Activated CD8-positive, alpha-beta memory T cell treated with anti-CD3 and anti-CD28 coated beads for 24 hours (primary cell): ENCODE measurements around the gene OGFOD2.
A peak's percentile ranks its signal among the peaks of the same experiment; 100 is the strongest.

Source experiments
- DNase-seq: peaks from one replicate; pipeline ENCODE4 v3.0.0-alpha.2; 2020

The OGFOD2 gene

DNA sequence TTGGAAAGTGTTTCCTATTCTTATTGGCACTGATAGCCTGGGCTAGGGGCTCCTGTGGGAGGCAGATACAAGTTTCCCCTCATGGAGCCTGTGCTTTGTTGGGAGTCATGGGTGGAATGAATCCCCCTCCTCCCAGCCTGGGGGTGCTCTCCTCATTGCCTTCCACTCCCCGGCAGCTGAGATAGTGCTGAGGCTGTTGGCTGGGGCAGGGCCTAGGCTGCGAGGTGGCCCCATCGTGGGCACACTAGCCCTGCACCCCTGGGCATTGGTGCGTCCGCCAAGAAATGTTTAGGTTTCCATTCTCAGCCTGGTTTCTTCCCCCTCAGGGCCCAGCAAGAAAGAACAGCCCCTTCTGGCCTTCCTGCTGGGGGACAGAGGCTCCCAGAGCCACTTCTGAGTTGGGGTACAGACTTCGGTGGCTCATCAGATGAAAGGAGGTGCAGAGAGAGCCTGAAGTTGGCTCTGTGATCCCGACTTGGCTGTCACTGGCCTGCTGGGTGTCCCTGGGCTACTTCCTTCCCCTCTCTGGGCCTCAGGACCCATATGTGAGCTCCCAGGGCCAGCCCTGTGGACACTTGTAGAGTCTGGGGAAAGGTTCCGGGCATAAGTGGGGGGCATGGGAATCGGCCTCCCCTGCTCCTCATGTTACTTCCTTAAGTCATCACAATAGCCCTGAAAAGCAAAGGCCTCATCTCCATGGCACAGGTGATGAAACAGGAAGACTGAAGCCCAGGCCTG, 2.8 kb downstream of the OGFOD2 start:
- DNase-seq: no peak

DNA sequence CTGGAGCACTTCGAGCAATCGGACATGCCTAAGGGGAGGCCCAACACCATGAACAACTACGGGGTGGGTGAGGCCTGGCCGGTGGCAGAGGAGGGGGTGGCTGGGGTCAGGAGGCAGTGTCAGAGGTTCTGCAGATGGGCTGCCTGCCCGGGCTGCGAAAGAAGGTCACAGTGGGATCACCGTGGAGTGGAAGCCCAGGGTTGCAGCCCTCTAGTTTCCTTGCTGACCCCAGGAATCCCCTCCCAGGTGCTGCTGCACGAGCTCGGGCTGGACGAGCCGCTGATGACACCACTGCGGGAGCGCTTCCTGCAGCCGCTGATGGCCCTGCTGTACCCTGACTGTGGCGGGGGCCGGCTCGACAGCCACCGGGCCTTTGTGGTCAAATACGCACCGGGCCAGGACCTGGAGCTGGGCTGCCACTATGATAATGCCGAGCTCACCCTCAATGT, 3.5 kb downstream of the OGFOD2 start:
- DNase-seq: no peak

DNA sequence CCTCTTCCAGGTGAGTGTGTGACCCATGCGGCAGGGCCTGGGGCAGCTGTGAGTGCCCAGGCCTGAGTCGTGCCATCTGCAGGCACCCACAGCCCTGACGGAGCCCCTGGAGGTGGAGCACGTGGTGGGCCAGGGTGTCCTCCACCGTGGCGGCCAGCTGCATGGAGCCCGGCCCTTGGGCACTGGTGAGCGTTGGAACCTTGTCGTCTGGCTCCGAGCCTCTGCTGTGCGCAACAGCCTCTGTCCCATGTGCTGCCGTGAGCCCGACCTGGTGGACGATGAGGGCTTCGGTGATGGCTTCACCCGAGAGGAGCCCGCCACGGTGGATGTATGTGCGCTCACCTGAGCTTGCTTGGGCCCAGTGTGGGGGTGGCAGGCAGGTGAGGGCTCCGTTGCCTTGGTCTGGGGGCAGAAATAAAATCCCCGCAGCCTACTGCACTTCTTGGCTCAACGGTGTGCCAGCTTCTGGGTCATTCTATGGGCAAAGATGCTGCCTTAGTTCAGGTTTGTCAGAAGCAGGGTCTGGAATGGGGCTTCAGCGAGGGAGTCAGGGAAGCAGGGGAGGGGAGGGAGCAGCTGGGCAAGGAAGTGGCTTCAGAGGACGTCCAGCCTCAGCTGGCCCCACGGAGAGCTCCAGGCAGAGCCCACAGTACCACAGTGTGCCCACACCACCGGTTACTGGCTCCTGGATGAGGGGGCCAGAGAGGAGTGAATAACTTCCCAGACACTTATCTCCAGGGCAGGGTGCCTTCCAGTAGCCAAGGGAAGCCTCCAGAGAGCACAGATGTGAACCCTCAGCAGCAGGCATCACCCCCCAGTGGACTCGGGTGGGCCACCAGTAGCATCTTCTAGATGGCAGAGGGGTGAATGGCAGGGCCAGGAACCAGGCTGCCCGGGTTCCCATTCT, 4.2 kb downstream of the OGFOD2 start:
- no peak for DNase-seq

DNA sequence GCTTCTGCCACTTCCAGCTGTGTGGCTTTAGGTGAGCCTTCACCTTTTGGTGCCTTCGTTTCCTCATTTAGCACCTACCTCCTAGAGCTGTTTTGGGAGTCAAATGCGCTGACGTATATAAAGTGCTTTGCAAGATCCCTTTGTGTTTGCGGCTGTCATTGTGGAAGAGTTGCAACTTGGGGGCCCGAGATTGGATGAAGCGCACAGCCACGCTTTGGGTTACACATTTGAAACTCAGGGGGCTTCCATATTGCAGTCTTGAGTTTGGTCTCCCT, 4.8 kb downstream of the OGFOD2 start:
- DNase-seq: no peak

DNA sequence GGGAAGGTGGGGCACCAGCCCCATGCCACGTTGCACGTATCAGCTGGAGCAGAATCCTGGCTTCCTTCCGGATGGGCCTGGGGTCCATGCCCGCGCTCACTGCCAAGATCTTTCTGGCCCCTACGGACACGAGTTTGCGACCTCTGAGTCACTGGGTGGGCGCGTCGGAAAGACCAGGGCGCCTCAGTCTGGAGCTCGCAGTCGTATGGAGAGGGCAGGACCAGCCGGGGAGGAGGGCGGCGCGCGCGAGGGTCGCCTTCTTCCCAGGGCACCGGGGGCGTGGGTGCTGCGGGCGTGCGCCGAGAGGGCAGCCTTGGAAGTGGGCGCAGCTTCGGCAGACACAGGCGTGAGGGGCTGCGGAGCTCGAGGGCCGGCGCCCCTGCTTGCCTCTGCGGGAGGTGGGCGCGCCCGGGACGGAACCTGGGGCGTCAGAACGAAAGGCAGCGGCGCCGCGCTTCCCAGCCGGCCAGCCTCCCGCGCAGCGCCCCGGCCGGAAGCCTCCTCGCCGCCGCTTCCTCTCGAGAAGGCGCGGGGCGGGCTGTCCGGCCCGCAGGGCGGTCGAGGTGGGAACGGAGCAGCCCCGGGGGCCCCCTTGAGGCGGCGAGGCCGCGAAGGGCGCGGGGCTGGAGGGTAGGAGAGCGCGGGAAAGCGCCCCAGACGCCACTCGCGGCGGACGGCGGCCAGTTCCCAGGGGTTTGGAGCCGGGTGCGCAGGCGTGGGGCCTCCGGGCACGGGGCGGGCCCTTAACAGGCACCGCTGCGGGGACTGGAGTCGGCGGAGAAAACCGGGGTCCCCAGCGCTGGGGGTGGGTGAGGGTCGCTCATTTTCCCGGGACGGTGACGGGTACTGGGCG, 5.4 kb downstream of the OGFOD2 start, which contains the start of gene ARL6IP4:
Gene ARL6IP4, plus strand, starts transcription at position 499 of the 853 bp plus-strand sequence. CDS start 459 bp downstream, outside the sequence.
- DNase-seq: peak; percentile 90

DNA sequence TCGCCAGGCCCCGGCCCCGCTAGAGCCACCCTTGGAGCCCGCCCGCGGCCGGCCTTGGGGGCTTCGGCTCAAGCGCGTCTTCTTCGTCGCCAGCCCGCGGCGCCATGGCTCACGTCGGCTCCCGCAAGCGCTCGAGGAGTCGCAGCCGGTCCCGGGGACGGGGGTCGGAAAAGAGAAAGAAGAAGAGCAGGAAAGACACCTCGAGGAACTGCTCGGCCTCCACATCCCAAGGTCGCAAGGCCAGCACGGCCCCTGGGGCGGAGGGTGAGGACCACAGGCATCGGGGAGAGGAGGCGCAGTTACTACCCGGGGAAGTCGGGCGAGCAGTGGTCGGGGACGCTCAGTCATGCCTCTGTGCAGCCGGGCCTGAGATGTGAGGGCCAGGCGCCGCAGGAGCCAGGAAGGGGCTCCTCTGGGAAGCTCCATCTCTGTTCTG, 6.0 kb downstream of the OGFOD2 start:
- no peak for DNase-seq

DNA sequence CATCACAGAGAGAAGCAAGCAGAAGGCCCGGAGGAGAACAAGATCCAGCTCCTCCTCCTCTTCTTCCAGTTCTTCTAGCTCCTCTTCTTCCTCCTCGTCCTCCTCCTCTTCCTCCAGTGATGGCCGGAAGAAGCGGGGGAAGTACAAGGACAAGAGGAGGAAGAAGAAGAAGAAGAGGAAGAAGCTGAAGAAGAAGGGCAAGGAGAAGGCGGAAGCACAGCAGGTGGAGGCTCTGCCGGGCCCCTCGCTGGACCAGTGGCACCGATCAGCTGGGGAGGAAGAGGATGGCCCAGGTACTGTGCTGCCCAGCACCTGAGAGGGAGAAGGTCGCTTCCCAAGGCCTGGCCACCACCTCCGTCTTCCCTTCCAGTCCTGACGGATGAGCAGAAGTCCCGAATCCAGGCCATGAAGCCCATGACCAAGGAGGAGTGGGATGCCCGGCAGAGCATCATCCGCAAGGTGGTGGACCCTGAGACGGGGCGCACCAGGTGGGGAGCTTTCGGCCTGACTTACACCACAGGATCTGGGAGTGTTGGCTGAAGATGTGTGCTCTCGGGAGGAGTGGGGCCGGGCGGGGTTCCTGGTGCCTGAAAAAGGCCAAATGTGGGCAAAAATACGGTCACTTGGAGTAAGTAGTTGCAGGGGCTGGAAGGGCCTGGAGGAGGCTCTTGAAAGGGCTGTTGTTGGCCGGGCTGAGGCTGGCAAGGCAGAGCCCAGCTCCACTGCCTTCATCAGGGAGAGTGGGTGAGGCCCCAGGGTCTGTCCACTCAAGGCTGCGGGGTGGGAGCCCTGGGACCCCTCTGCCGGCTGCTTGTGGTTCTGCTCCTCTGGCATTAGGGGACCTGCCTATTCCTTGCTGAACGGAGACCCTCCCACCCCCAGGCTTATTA, 6.8 kb downstream of the OGFOD2 start:
- no peak for DNase-seq

DNA sequence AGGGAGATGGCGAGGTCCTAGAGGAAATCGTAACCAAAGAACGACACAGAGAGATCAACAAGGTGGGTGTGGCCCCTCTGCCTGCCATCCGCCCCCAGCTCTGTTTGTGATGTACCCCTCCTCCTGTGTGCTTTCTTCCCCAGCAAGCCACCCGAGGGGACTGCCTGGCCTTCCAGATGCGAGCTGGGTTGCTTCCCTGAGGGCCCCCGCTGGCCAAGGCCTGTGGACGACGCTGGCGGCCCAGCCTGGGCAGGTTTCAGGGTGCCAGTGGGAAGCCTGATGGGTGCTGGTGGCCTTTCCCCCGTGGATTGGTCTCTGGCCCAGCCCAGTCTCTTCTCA, 7.4 kb downstream of the OGFOD2 start:
- DNase-seq: no peak

DNA sequence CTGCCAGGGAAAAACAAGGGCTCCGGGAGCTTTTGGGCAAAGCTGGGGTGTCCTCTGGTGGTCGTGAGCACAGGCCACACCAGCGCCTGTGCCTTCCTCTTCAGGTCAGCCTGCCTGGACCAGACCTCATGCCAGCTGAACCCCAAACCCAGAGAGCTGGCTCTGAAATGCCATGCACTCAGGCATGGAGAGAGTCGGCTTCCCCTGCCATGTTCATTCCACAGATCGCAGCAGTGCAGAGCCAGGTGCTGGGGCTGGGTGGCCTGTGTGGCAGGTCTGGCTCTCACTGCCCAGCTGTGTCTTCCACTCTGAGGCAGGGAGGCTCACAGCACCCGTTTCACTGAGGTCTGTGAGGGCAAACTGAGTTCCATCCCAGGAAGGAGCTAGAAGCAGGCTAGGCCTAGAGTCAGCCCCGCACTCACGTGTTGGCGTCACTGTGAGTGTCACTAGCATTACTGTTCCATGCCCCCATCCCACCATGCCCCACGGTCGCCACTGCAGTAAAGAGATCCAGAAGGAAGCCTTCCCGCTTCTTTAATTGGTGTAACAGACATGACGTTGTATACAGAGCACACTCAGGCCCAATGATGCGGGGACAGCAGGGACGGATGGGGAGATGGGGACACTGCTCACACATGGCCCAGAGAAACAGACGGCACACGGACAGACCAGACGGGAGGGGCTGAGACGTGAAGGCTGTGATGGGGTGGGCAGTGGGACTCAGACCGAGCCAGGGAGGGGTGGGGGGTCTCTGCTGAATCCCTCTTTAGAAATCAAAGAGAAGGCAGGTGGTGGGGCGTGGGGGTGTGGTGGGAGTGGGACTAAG, 8.1 kb downstream of the OGFOD2 start:
- DNase-seq: no peak

DNA sequence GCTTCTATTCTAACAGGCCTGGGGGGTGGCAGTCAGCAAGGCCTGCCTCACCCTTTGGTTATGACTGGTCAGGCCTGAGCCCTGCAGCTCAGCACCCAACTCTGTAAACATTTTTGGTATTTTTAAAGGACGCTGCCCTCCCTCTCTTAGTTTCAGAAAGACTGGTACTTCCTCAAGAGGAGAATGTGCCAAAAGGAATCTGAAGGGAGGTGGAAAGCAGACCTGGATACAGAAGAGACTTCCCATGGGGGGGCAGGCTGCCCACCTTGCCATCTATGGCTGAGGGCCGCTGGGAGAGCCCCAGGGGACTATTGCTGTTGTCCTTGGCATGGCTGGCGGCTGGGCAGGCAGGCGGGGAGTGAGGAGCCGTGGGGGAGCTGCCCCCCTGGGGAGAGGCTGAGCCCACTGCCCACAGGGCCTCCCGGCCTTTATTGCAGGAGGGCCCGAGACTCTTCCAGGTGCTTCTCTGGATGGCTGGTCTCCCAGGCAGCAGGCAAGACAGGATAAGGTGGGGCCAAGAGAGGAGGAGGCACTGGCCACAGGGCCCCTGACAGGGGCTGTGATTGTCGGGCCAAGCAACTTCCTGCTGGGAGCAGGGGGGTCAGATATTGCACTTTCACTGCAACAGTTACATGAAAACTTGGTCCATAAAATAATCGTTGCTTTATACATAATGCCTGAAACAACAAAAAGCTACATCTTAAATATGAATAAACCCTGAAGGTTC, 8.9 kb downstream of the OGFOD2 start:
- DNase-seq: no peak

DNA sequence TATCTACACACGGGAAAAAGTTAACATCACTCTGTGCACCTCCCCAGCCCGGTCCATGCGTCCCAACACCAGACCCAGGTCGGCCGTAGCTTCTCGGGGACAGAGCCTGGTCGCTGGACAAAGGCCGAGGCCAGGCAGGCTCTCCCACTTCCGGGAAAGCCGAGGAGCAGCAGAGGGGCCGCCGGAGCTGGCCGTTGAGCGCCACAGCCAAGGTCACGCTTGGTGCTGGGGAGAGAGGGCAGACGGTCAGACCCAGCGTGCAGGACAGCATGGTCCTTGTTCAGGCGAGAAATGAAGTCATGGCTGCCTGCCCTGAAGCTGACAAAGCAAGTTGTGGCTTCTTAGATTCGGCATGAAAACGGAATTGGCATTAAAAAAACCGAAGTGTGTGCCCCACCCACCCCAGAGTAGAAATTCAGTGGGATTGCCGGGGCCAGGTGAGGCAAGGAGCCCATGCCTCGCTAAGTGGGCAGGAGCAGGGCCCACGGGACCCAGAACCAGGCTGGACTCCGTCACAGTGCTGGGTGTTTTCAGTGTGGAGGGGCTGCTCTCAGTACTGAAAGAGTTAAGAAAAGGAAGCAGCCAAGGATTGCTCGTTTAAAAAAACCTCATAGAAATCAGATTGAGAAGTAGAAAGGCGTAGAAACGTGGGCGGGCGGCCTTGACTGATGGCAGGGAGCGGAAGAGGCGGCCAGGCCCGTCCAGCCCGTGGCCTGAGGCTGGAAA, 9.7 kb downstream of the OGFOD2 start:
- no peak for DNase-seq

DNA sequence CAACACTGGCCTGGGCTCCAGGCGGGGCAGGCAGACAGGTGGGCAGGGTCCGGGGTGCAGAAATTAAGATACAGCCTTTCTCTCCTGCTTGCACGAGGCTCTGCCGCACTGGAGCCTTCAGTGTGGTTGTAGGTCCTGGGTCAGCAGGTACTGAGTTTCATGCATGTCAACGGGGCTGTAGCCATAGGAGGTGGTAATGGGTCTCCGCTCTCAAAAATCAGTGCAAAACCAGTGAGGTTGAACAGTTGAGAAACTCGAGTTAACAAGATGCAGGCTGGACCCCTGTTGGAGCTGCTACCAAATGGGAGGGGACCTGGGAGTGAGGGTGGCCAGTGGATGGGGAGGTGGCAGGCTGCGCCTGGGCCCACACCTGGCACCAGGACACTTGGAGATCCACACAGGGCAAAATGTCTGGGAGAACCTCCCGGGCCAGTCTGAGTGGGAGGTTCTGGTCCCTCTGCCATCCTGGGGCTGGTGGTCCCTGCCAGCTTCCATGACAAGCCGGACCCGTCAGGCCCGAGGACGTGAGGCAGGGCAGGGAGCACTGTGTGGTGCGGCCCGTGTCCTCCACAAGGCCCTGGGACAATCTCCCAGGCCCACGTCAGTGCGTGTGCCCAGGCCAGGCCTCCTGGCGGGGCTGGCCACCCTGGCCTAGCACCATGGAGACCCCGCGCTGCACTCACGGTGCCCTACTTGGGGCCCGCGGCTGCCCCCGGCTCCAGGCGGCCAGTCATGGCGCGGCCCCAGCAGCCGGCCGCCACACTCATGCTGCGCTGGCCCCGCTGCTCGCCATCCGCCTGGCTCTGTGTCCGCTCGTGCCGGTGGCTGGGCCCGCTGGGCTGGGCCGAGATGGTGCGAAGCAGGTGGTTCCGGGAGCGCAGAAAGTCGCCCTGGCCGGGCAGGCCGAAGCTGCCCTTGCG, 10.6 kb downstream of the OGFOD2 start:
- no peak for DNase-seq

DNA sequence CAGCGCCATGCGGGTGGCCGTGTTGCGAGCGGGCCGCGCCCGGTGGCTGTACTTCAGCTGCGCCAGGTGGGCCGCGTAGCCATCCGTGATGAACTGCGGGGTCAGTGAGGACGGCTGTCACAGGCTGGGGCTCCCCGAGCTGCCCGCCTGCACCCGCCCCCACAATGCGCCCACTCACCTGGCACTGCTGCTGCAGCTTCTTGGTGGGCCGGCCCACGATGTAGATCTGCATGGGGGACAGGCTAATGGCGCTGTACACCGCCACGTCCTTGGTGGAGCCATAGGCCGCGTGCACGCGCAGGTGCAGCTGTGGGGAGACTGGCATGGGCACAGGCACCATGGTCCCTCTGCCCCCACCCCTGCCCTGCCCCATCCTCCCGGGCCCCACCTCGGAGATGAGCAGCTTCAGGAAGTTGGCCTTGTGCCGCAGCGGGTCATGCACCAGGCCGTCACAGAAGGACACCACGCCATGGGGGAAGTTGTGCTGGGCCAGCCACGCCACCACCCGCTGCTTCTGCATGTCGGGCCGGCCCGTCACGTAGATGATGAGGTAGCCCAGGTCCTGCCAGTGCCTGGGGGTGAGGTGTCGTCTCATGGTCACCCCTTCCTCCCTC, 11.3 kb downstream of the OGFOD2 start:
- DNase-seq: no peak

DNA sequence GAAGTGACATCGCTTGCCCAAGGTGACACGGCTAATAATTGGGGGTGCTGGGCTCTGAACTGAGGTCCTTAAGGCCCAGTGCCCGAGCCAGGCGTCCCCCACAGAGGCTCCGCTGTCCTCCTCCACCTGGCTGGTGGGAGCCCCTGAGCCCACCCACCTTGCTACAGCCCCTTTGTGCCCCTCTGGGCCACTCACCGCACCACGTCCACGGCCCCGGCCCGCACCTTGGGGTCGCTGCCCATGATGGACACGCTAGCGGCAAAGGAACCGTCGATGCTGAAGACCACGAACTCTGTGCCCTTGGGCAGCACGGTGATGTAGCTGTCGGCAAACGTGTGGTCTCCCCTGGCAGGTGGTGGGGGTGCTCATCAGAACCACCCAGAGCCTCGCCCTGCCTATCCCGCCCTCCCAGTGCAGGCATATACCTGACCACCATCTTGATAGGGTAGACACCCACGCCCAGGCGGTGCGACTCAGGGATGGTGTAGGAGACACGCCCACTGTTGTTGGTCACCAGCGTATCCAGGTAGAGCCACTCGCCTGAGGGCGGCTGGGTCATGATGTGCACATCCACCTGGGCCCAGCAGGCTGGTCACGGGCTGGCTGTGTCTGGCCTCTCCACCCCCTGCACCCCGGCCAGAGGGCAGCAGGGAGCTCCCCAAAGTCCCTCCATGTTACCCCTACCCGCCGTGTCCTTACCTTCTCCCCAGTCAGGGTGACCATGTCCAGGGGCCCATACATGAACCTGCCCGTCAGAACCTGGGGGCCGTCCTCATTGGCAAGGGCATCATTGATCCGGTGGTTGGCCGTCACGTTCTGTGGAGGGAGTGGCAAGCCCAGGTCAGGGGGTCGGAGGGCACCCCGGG, 12.3 kb downstream of the OGFOD2 start:
- no peak for DNase-seq

DNA sequence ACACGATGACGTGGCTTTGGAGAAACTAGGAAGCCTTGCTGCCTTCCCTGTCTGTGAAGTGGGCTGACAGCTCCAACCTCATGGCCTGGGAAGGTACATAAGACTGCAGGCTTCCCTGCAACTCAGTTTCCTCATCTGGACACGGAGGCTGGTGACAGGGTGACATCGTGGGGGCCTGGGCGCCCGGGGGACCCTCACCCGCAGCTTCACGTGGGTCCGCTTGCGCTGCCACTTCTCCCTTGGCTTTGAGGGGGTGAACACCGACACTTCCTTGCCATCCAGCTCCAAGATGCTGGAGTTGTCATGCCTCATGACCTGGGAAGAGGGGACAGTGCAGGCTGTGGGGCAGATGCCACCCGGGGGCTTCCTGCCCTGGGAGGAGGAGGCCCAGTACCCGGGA, 13.0 kb downstream of the OGFOD2 start:
- no peak for DNase-seq

DNA sequence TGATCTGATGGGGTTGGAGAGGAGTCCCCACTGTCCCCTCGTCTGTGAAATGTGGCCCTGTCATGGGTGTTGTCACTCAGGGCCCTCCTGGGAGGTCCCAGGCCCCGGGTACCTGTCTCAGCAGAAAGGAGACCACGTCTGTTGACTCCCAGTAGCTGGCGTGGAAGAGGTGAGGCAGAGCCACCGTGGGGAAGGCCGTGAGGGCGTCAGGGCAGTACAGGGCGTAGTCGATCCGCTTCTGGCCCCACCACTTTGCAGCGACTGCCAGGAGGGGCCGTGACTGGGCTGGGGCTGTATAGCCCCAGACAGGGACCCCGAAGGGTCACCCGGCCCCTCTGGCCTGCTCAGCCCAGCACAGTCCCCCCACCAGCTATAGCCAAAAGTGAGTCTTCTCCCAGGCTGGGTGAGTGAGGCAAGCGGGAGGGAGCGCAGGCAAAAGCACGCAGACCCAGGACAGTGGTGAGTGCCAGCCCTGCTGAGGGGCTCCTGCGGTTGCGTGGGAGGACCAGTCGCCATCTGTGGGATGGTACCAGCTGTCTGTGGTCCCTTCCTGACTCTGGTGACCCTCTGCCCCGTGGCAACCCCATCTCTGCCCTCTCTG, 13.7 kb downstream of the OGFOD2 start:
- DNase-seq: no peak
